CD4-positive, alpha-beta T cell treated with Interleukin-6 at 100 ng/mL for 8 hours (primary cell): Measurements from ENCODE around the gene LMX1A.

Experiments used
- DNase-seq: peaks from one replicate; pipeline ENCODE4 v3.0.0-alpha.2; 2020; ENCODE audit warnings: mixed read lengths, low spot score

LMX1A gene

GRCh38 chr1:165355977-165356811 is at the start of gene LMX1A:
Gene LMX1A (minus strand): TSS chr1:165356715. CDS start chr1:165355559, 1,156 bp downstream.
- no peak for DNase-seq

- DNase-seq: peak; percentile 20
These were observed 47.4 kb upstream of the LMX1A start for GRCh38 chr1:165403835-165404482.

GRCh38 chr1:165402517-165403111 is 46.1 kb upstream of the LMX1A start:
- no peak for DNase-seq

GRCh38 chr1:165397944-165398343 is 41.4 kb upstream of the LMX1A start:
- peak; percentile 30 for DNase-seq

GRCh38 chr1:165395901-165396300 is 39.4 kb upstream of the LMX1A start:
- no peak for DNase-seq

- no peak for DNase-seq
These were observed 39.0 kb upstream of the LMX1A start for GRCh38 chr1:165395478-165395877.

- DNase-seq: peak; percentile 93
These were observed 36.4 kb upstream of the LMX1A start for GRCh38 chr1:165392634-165393571.

GRCh38 chr1:165389609-165390008 is 33.1 kb upstream of the LMX1A start:
- DNase-seq: no peak

- DNase-seq: no peak
These were observed 31.4 kb upstream of the LMX1A start for GRCh38 chr1:165387961-165388360.

GRCh38 chr1:165387505-165387904 is 31.0 kb upstream of the LMX1A start:
- DNase-seq: no peak

GRCh38 chr1:165383599-165384405 is 27.3 kb upstream of the LMX1A start:
- DNase-seq: no peak

- no peak for DNase-seq
These were observed 26.6 kb upstream of the LMX1A start for GRCh38 chr1:165383067-165383466.

GRCh38 chr1:165381745-165382505 is 25.4 kb upstream of the LMX1A start:
- DNase-seq: no peak

GRCh38 chr1:165376811-165377311 is 20.3 kb upstream of the LMX1A start:
- DNase-seq: no peak

GRCh38 chr1:165376041-165376810 is 19.7 kb upstream of the LMX1A start:
- DNase-seq: peak; percentile 10

- DNase-seq: no peak
These were observed 19.1 kb upstream of the LMX1A start for GRCh38 chr1:165375623-165376022.

- DNase-seq: no peak
These were observed 15.2 kb upstream of the LMX1A start for GRCh38 chr1:165371588-165372225.

GRCh38 chr1:165369255-165369848 is 12.8 kb upstream of the LMX1A start:
- DNase-seq: peak; percentile 35
